DND-41 (cell line): ENCODE measurements around the gene LPAR1.

Experiments used
- CTCF ChIP-seq: IDR thresholded peaks from 2 replicates; pipeline ENCODE4 v1.5.1; 2012; ENCODE audit warnings: borderline replicate concordance, low read length, moderate library complexity, mild to moderate bottlenecking; ENCODE audit not compliant: poor library complexity, severe bottlenecking; ENCODE audit errors: extremely low read depth
- EZH2 ChIP-seq: IDR thresholded peaks from 3 replicates; pipeline ENCODE4 v1.6.1; 2012; ENCODE audit warnings: borderline replicate concordance, low read depth, mild to moderate bottlenecking, moderate library complexity, low read length, inconsistent platforms; ENCODE audit not compliant: severe bottlenecking

GRCh38 chr9:110880189-110880588 lies 158.1 kb downstream of the LPAR1 start:
- no peak for TF ChIP-seq CTCF
- TF ChIP-seq EZH2: no peak
